Activated CD8-positive, alpha-beta memory T cell treated with anti-CD3 and anti-CD28 coated beads for 24 hours (primary cell): ENCODE measurements around the gene PHKB.
"Not testable (repeated sequence)": the region's sequence is repeated elsewhere in the genome, so short reads cannot be mapped to it uniquely, and the experiment has no call there.

ENCODE experiments used
- DNase-seq: peaks from one replicate; pipeline ENCODE4 v3.0.0-alpha.2; 2020

The PHKB gene

GRCh38 chr16:47460711-47461597, at the start of gene PHKB, which contains the start of gene ITFG1:
TSS of gene PHKB (plus strand) at chr16:47461331. CDS start at chr16:47461351, 20 bp downstream.
TSS of gene ITFG1 (minus strand) at chr16:47461063. CDS start at chr16:47461045, 18 bp downstream.
- DNase-seq = peak; percentile 97

- DNase-seq = no peak
Observed at GRCh38 chr16:47413041-47413440, 48.1 kb upstream of the PHKB start.

GRCh38 chr16:47416869-47417268, 44.3 kb upstream of the PHKB start:
- DNase-seq = no peak

GRCh38 chr16:47424846-47425245, 36.3 kb upstream of the PHKB start:
- DNase-seq = no peak

GRCh38 chr16:47426806-47427205, 34.3 kb upstream of the PHKB start:
- no peak for DNase-seq

- no peak for DNase-seq
Observed at GRCh38 chr16:47431960-47432359, 29.2 kb upstream of the PHKB start.

GRCh38 chr16:47434274-47434673, 26.9 kb upstream of the PHKB start:
- not testable (repeated sequence) for DNase-seq

- DNase-seq = not testable (repeated sequence)
Observed at GRCh38 chr16:47440066-47440465, 21.1 kb upstream of the PHKB start.

- DNase-seq = not testable (repeated sequence)
Observed at GRCh38 chr16:47442884-47443283, 18.2 kb upstream of the PHKB start.

- DNase-seq = no peak
Observed at GRCh38 chr16:47446431-47446830, 14.7 kb upstream of the PHKB start.

- no peak for DNase-seq
Observed at GRCh38 chr16:47448830-47449575, 12.1 kb upstream of the PHKB start.

GRCh38 chr16:47449788-47450187, 11.3 kb upstream of the PHKB start:
- DNase-seq = no peak

GRCh38 chr16:47458331-47458730, 2.8 kb upstream of the PHKB start:
- DNase-seq = no peak

- DNase-seq = no peak
Observed at GRCh38 chr16:47459603-47460002, 1.5 kb upstream of the PHKB start.

- no peak for DNase-seq
Observed at GRCh38 chr16:47460359-47460710, 796 bp upstream of the PHKB start.

GRCh38 chr16:47461598-47462266, 601 bp downstream of the PHKB start:
- DNase-seq = peak; percentile 58

- no peak for DNase-seq
Observed at GRCh38 chr16:47463771-47464624, 2.9 kb downstream of the PHKB start.

- DNase-seq = no peak
Observed at GRCh38 chr16:47465919-47466630, 4.9 kb downstream of the PHKB start.

GRCh38 chr16:47467501-47467900, 6.4 kb downstream of the PHKB start:
- no peak for DNase-seq

GRCh38 chr16:47468070-47468689, 7.0 kb downstream of the PHKB start:
- not testable (repeated sequence) for DNase-seq

GRCh38 chr16:47469227-47469626, 8.1 kb downstream of the PHKB start:
- DNase-seq = no peak
